H1 (cell line): ENCODE data around the gene MAPK8. TPM values are rescaled to one million over a fixed set of nuclear protein-coding genes. Genes with fewer than 3 reads are reported as not detected.

ENCODE experiments used
- CHD7 ChIP-seq: fragments of 300-600 bp; sonication (generic); IDR thresholded peaks from 2 replicates; pipeline ENCODE4 v1.7.1; 2012; ENCODE audit warnings: low read length, moderate library complexity, mild to moderate bottlenecking, inconsistent platforms; ENCODE audit not compliant: insufficient replicate concordance
- EZH2 ChIP-seq: fragments of 200-600 bp; sonication (generic); IDR thresholded peaks from 2 replicates; pipeline ENCODE4 v1.7.1; 2012; ENCODE audit warnings: low read depth, mild to moderate bottlenecking, moderate library complexity, low read length, inconsistent platforms; ENCODE audit not compliant: severe bottlenecking
- POLR2AphosphoS5 ChIP-seq: IDR thresholded peaks from 2 replicates; pipeline ENCODE4 v1.6.1; 2011; ENCODE audit warnings: low read depth, low read length
- RXRA ChIP-seq: IDR thresholded peaks from 2 replicates; pipeline ENCODE4 v1.6.1; 2011; ENCODE audit warnings: low read depth, mild to moderate bottlenecking, low read length, moderate library complexity; ENCODE audit not compliant: insufficient read depth
- TBP ChIP-seq: IDR thresholded peaks from 2 replicates; pipeline ENCODE4 v1.6.1; 2011; ENCODE audit warnings: low read depth, low read length, improper control_type of control experiment
- polyA plus RNA-seq, 7 experiments: library from polyadenylated mRNA; depleted of rRNA in 3 of 7; stranded (reverse) in 5 of 7; unstranded in 2 of 7; fragments of >200 nt in 5 of 7; fragments of 200-250 nt in 2 of 7; gene quantifications; 1 replicate in 5 of 7; 2 replicates in 1 of 7; 4 replicates in 1 of 7; pipeline versions ENCODE4 v1.2.1 to v1.2.3, GENCODE V29; 2011 to 2013; ENCODE audit warnings: missing spikeins in 2 of 7, mixed read lengths in 2 of 7
- total RNA-seq: library from RNA; stranded (reverse); fragmentation: NEBNext Ultra II Directional; extraction: Animal tissue kit (Norgen Biotek cat#: 25700); gene quantifications from 2 replicates; pipeline ENCODE4 v1.2.1, GENCODE V29; 2021

The MAPK8 gene
- total and polyA plus RNA-seq, 2 of the 8 experiments (the other 6 are each of a cell fraction or from before 2014, with no cell fraction given), result 23.3 to 71.3 TPM

DNA sequence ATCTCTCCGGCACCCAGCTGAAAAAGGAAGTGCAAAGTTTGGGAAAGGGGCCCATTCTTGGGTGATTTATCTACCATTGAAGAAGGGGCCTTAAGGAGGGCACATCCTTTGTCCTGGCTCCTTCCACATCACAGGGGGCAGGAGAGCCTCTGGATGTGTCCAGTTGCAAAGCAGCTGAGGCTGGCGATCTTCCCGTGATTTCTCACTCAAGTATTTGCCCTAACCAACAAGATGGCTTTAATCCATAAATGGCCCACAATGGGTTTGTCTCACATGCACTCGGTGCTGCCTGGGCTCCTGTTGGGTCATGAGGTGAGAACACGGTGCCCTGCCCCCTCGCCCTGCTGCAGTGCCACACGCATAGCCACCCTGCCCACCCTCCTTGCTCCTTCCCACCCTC lies 17.8 kb upstream of the MAPK8 start (continued):
- TF ChIP-seq CHD7 (no peak), POLR2AphosphoS5 (no peak), EZH2 (no peak), RXRA (no peak), TBP (no peak)
- TF ChIP-seq, all 59 proteins: peak for 0
